BLaER1 (cell line): ENCODE measurements around the gene CMC2.

Experiments used
- H3K27ac ChIP-seq: shearing (Covaris generic); formaldehyde crosslinking; 2 replicates; pipeline ENCODE4 v1.8.1; 2022
- H3K27me3 ChIP-seq: shearing (Covaris generic); formaldehyde crosslinking; 2 replicates; pipeline ENCODE4 v1.8.1; 2022
- H3K36me3 ChIP-seq: shearing (Covaris generic); formaldehyde crosslinking; 2 replicates; pipeline ENCODE4 v1.8.1; 2022
- H3K4me1 ChIP-seq: shearing (Covaris generic); formaldehyde crosslinking; 2 replicates; pipeline ENCODE4 v1.8.1; 2022
- H3K4me2 ChIP-seq: shearing (Covaris generic); formaldehyde crosslinking; 2 replicates; pipeline ENCODE4 v1.8.1; 2022
- H3K4me3 ChIP-seq: shearing (Covaris generic); formaldehyde crosslinking; 2 replicates; pipeline ENCODE4 v1.8.1; 2022
- H3K9ac ChIP-seq: shearing (Covaris generic); formaldehyde crosslinking; 2 replicates; pipeline ENCODE4 v1.8.1; 2022
- H3K9me3 ChIP-seq: shearing (Covaris generic); formaldehyde crosslinking; 2 replicates; pipeline ENCODE4 v1.8.1; 2022
- H4K20me1 ChIP-seq: shearing (Covaris generic); formaldehyde crosslinking; 2 replicates; pipeline ENCODE4 v1.8.1; 2022
- Cebpa-rat ChIP-seq: shearing (Covaris generic); IDR thresholded peaks from 2 replicates; pipeline ENCODE4 v1.8.1; 2022

Gene CMC2

DNA sequence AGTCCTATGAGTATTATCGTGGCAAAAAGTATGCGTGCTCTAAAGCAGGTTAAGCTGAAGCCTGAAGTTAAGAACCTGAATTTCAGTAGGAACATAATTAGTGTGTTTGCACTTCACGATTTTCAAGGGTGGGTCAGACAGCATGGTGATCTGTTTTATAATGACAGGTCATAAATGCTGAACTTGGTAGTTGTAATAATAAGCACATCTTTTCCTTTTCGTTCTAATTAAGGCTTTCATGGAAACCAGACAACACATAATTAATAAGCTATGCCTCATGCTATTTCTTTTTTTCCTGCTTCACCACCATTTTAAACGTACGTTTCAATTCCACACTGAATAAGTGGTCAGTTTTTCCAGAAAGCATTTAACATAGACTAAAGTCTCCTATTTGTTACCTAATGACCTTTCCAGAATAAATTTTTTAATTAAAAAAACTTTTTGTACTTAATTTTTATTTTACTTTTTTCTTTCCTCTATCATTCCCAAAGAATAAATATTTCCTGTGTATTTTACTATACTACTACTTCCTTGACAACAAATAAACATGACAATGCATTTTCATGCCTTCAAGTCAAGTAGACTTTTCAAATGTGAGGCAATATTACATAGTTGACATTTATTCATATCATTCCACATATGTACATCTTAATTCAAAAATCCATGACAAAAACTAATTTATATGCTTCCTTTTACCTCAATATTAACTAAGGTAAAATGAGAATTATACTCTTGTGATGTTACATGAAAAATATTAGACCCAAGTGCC, 22.4 kb downstream of the CMC2 start:
- Histone ChIP-seq H3K4me1 (peaks cover 15% of the 10 kb centered on the region; the same call in 1 of the 2 replicates), H3K27ac (no peak overlapping the region), H3K27me3 (no peaks in the 10 kb centered on the region), H3K9ac (no peak overlapping the region), H4K20me1 (peaks cover 20% of the 10 kb centered on the region; the same call in 1 of the 2 replicates), H3K36me3 (peaks cover 18% of the 10 kb centered on the region), H3K9me3 (no peaks in the 10 kb centered on the region), H3K4me3 (no peak overlapping the region), H3K4me2 (no peak overlapping the region)
- TF ChIP-seq Cebpa-rat: no peak

DNA sequence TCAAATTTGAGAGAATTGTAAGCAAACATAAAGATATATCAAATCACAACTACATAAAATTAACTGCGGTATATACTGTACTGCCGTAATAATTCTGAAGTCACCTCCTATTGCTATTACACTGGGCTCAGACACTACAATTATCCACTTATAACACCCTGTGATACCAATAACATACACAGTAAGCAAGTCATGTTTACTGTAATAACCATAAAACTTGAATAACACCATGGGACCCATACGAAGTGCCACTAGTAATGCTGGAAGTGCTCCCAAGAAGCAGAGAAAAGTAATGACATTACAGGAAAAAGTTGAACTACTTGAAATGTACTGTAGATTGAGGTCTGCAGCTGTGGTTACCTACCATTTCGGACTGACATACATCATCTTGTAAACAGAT, 24.0 kb downstream of the CMC2 start:
- no peak overlapping the region for H3K4me2 ChIP-seq
- no peak overlapping the region for H3K27ac ChIP-seq
- H3K4me3 ChIP-seq: no peak overlapping the region
- H3K4me1 ChIP-seq: peaks cover 15% of the 10 kb centered on the region; the same call in 1 of the 2 replicates
- no peak overlapping the region for H3K9ac ChIP-seq
- peaks cover 31% of the 10 kb centered on the region for H3K36me3 ChIP-seq
- TF ChIP-seq Cebpa-rat: no peak
- no peaks in the 10 kb centered on the region for H3K9me3 ChIP-seq
- no peaks in the 10 kb centered on the region for H3K27me3 ChIP-seq
- 0 out of 2 replicates have a peak, but pooled peaks cover 12% of the 10 kb centered on the region for H4K20me1 ChIP-seq

DNA sequence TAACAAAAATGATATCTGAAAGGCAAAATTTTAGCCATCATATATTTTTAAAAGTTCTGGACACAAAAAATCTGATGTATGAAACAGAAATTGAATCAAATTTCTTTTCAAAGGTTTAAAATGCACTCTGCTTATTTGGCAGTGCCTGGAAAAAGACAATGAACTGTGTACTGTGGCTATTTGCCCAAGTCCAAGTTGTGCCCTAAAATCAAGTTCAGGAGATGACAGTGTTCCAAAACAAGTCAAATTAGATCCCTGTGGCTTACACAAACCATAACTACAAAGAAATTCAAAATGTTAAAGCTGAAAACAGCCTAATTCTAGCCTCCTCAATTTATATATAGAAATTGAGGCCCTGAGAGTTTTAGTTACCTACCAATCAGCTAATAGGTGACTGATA, 25.6 kb downstream of the CMC2 start:
- no peak for TF ChIP-seq Cebpa-rat
- Histone ChIP-seq H3K36me3 (peaks cover 43% of the 10 kb centered on the region), H3K27ac (no peak overlapping the region), H4K20me1 (0 out of 2 replicates have a peak, but pooled peaks cover 7% of the 10 kb centered on the region), H3K27me3 (no peaks in the 10 kb centered on the region), H3K4me3 (no peak overlapping the region), H3K9ac (no peak overlapping the region), H3K9me3 (no peaks in the 10 kb centered on the region), H3K4me2 (no peak overlapping the region), H3K4me1 (peaks cover 7% of the 10 kb centered on the region; the same call in 1 of the 2 replicates)

DNA sequence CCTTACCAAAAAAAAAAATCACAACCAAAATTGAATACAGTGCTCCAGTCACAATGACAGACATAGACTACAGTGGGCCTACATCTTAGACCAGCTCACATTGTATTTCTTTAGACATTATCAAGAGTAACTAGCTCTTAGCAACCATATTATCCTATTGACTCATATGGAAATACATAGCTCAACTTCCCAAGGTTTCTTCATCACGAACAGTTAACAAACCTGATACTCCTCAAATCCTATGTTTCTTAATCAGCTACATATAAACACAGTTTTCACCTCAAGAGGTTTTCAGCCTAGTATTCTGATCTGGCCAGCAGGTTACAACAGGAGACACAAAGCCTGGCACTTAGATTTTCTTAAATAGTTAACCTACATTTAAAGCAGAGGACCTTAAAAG, 29.7 kb downstream of the CMC2 start:
- Histone ChIP-seq H3K4me1 (no peaks in the 10 kb centered on the region), H3K27me3 (no peaks in the 10 kb centered on the region), H4K20me1 (no peaks in the 10 kb centered on the region), H3K9me3 (no peaks in the 10 kb centered on the region), H3K27ac (no peak overlapping the region), H3K4me3 (no peak overlapping the region), H3K4me2 (no peak overlapping the region), H3K9ac (no peak overlapping the region), H3K36me3 (peaks cover 75% of the 10 kb centered on the region)
- no peak for TF ChIP-seq Cebpa-rat

DNA sequence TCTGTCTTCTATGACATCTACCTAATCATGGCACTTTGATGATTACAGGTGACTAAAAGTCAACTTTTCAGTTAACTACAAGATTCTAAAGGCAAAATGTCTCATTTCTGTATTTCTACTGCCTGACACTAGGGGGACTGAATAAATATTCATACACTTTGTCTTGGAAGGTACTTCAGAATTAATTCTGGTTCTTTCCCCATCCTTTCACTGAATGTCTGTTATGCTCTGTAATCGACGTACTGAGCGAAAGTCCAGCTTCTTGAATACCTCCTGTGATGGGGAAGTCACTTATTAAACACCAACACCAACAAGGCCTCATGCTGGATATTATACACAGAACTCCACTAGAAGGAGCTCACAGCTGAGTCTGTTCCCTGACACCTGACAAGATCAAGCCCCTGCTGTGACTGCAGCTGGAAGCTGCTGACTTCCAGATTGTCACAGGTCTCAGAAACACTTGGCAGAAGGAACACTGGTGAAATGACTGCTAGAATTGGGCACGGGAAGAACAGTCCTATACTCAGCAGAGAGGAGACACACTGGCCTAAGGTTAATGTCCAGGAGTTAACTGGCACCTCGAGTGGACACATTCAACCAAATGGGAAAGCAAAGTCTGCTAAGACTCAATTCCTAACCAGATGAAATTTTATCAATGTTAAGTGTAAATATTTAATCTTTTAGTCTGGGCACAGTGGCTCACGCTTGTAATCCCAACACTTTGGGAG, 31.9 kb downstream of the CMC2 start:
- TF ChIP-seq Cebpa-rat: no peak
- Histone ChIP-seq H4K20me1 (no peaks in the 10 kb centered on the region), H3K9ac (no peak overlapping the region), H3K36me3 (peaks cover 70% of the 10 kb centered on the region), H3K27me3 (no peaks in the 10 kb centered on the region), H3K4me3 (no peak overlapping the region), H3K27ac (no peak overlapping the region), H3K4me2 (no peak overlapping the region), H3K4me1 (no peaks in the 10 kb centered on the region), H3K9me3 (no peaks in the 10 kb centered on the region)

DNA sequence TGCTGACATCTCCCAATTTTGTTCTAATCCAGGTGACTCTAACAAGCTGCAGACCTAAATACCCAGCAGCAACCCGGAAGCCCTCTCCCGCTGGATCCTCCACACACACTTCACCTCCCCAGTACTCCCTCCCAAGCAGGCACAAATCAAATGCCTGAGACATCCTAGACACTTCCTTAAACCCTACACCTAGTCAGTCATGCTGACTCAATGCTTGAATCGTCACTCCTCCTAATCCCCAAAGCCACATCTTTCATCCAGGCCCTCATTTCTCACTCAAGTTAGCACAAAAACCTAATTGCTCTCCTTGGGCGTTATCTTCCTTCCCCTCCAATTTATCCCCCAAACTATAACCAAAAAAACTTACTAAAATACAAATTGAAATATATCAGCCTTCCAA, 32.7 kb downstream of the CMC2 start:
- Histone ChIP-seq H3K4me1 (no peaks in the 10 kb centered on the region), H3K4me3 (no peak overlapping the region), H3K9me3 (no peaks in the 10 kb centered on the region), H3K36me3 (peaks cover 74% of the 10 kb centered on the region), H3K27ac (no peak overlapping the region), H3K9ac (no peak overlapping the region), H4K20me1 (no peaks in the 10 kb centered on the region), H3K4me2 (no peak overlapping the region), H3K27me3 (no peaks in the 10 kb centered on the region)
- no peak for TF ChIP-seq Cebpa-rat

DNA sequence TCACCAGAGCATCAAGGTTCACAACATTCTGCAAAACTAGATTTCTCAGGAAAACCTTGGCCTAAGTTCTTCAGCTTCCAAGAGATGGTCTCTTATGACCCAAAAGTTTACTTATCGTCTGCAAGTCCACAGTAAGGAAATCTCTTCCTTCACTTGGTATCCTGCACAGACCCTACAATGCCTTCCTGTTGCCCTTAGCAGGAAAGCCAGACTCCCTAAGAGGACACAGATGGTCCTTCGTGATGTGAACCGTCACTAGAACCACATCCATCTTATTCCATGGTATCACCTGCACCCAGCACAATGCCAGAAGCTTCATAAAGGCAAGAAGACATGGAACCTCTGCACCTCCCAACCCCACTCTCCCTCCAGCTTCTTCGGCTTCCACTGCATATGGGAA, 34.1 kb downstream of the CMC2 start:
- TF ChIP-seq Cebpa-rat: no peak

DNA sequence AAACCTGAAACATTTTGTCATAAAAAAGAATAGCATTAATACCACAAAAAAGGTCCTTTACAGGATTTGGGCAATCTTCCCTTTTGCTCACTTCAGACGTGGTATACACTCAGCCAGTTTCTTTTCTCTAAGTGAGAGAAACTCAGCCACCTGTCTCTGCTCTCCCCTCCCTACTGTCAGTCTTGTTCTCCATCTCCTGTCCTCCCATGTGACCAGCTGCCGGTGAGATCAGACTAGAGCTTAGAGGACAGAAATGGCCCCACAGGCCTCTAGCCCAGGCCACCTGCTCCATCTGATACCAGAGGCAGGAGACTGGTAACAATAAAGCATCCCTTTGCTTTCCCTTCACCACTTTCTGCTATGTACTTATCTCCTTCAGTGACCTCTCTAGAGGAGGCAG, 34.9 kb downstream of the CMC2 start:
- Histone ChIP-seq H4K20me1 (no peaks in the 10 kb centered on the region), H3K4me1 (no peaks in the 10 kb centered on the region), H3K4me2 (no peak overlapping the region), H3K27me3 (no peaks in the 10 kb centered on the region), H3K9ac (no peak overlapping the region), H3K9me3 (no peaks in the 10 kb centered on the region), H3K27ac (no peak overlapping the region), H3K36me3 (peaks cover 63% of the 10 kb centered on the region), H3K4me3 (no peak overlapping the region)
- no peak for TF ChIP-seq Cebpa-rat

More for the DNA sequence above, 34.1 kb downstream of the CMC2 start:
- H3K9ac ChIP-seq: no peak overlapping the region
- no peaks in the 10 kb centered on the region for H3K9me3 ChIP-seq
- H3K4me2 ChIP-seq: no peak overlapping the region
- H3K4me1 ChIP-seq: no peaks in the 10 kb centered on the region
- H3K4me3 ChIP-seq: no peak overlapping the region
- H3K27me3 ChIP-seq: no peaks in the 10 kb centered on the region
- H4K20me1 ChIP-seq: no peaks in the 10 kb centered on the region
- peaks cover 70% of the 10 kb centered on the region for H3K36me3 ChIP-seq
- H3K27ac ChIP-seq: no peak overlapping the region

DNA sequence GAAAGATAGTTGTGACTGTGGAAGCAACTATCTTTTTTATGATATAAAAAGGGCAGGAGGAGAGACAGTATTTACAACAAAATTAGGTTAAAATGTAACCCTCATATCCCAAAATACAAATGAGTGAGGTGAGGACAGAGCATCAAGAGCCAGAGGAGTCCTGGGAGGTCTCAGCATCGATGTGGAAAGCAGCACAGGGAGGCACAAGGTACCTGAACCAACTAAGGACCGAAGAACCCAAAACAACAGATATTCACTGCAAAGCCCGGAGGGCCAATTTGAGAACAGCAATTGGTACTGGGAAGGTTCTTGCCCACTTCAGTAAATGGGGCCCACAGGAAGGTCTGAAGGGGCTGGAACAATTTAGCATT, 37.6 kb downstream of the CMC2 start:
- Histone ChIP-seq H4K20me1 (no peaks in the 10 kb centered on the region), H3K27ac (no peak overlapping the region), H3K4me1 (no peaks in the 10 kb centered on the region), H3K4me3 (no peak overlapping the region), H3K9me3 (no peaks in the 10 kb centered on the region), H3K4me2 (no peak overlapping the region), H3K36me3 (peaks cover 39% of the 10 kb centered on the region), H3K27me3 (no peaks in the 10 kb centered on the region), H3K9ac (no peak overlapping the region)
- TF ChIP-seq Cebpa-rat: no peak

DNA sequence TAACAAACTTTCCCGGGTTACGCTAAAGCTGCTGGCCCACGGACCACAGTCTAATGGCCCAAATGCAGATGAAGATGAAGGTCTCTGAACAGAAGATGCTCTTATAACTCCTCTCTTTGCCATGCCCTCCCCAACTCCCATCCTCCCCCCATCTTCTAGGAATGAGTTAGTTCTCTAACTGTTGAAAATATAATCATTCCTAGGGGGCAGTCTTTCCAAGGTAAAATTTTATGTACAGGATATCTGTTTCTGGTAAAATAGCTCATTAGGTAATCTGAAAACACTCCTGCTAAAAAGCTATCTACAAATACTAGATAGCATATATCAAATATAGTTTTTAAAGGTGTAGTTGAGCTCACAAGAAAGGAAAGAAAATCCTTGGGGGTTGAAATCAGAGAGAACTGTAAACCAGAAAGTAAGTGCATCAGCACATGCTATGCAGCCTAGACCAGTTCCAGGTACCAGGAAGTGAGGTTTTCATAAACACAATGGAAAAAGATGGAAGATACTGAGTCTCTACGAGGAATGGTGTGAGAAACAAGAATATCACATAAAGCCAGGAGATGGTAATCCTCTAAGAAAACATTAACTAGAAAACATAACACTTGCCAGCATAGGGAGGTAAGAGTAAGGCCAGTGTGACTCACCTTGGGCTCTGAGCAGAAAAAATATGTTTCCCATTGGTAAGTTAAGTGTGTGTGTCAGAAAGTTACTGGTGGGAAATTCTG, 38.1 kb downstream of the CMC2 start:
- TF ChIP-seq Cebpa-rat: no peak
- no peak overlapping the region for H3K4me2 ChIP-seq

More for the DNA sequence above, 38.1 kb downstream of the CMC2 start:
- Histone ChIP-seq H3K9ac (no peak overlapping the region), H4K20me1 (no peaks in the 10 kb centered on the region), H3K9me3 (no peaks in the 10 kb centered on the region), H3K4me1 (no peaks in the 10 kb centered on the region), H3K4me3 (no peak overlapping the region), H3K27me3 (no peaks in the 10 kb centered on the region), H3K36me3 (peaks cover 33% of the 10 kb centered on the region), H3K27ac (no peak overlapping the region)
